ENCODE results near the gene AQP9. TPM values are rescaled to one million over a fixed set of nuclear protein-coding genes. Genes with fewer than 3 reads are reported as not detected.
A peak's percentile ranks its signal among the peaks of the same experiment; 100 is the strongest.

The AQP9 gene
- total and polyA plus RNA-seq, 2 of the 8 experiments (the other 6 are each of a cell fraction or from before 2014, with no cell fraction given) = not detected

DNA sequence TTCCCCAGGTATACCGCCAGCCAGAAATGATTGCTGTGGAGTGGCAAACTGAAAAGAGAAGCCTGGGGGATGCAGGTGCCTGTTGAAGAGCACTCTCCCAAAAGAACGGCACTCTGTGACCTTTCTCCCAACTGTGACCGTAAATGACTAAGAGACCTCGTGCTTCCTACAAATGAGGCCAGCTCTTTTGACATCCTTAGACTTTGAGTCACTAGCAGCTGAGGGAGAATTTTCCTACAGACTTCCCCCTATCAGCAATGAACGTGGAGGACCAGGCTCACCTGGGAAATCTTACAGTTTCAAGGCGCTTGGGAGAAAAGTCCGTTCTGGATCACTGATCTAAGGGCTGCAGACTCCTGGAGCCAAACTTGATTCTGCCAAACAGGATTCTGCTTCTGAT, 8.6 kb downstream of the AQP9 start:
- H3K36me3 ChIP-seq (ENCODE audit: control insufficient read depth in 2 of 4, insufficient read depth in 4 of 4, low read length in 3 of 4) = no peaks in the 10 kb centered on the region
- H4K5ac ChIP-seq (ENCODE audit: insufficient read length, low read depth, low read length) = no peak overlapping the region
- no peaks in the 10 kb centered on the region; the same call in 1 of the 2 replicates for H3K23me2 ChIP-seq (ENCODE audit: low read depth, low read length)
- FAIRE-seq (no peak), DNase-seq (ENCODE audit: low read depth in 1 of 2, low spot score in 2 of 2) (no peak)
- H2BK5ac ChIP-seq (ENCODE audit: low read depth, low read length) = no peak overlapping the region
- H3K23ac ChIP-seq (ENCODE audit: insufficient read length) = no peak overlapping the region
- H3K4ac ChIP-seq (replicated peaks; ENCODE audit: insufficient read length, low read depth, low read length) = no peak overlapping the region
- H2AK5ac ChIP-seq (ENCODE audit: low read depth, low read length) = no peak overlapping the region
- no peak overlapping the region for H3K14ac ChIP-seq (ENCODE audit: insufficient read length)
- ChIA-PET CTCF (ENCODE audit: partially characterized antibody) (no interaction called here), POLR2A (ENCODE audit: partially characterized antibody) (no interaction called here)
- H3K9me3 ChIP-seq (ENCODE audit: insufficient read depth in 2 of 2, low read depth in 1 of 2, low read length in 1 of 2) = no peaks in the 10 kb centered on the region
- no peak overlapping the region for H3K56ac ChIP-seq (replicated peaks; ENCODE audit: insufficient read length, low read depth, low read length)
- 87% methylated on average over 7 of the region's 7 CpGs; no CpG with 5 or more reads in 1 of the 2 experiments for WGBS, 2 experiments (ENCODE audit: extremely low coverage in 1 of 2, insufficient coverage in 1 of 2, insufficient read length in 1 of 2, insufficient replicate concordance in 2 of 2, low coverage in 1 of 2, low lambda C conversion rate in 2 of 2, missing lambda C conversion rate in 1 of 2)
- no peak overlapping the region for H4K8ac ChIP-seq (ENCODE audit: extremely low read depth, insufficient read depth, low read length)
- no peak overlapping the region for H2BK15ac ChIP-seq (ENCODE audit: low read length)
- H2BK20ac ChIP-seq (ENCODE audit: low read length) = no peak overlapping the region
- no peak overlapping the region for H3K4me2 ChIP-seq (ENCODE audit: insufficient read depth in 1 of 2, low read depth in 2 of 2, low read length in 2 of 2)
- no peak overlapping the region for H4K91ac ChIP-seq (replicated peaks; ENCODE audit: insufficient read length, low read length)
- H3K9ac ChIP-seq (replicated peaks in 1 of 4; ENCODE audit: extremely low read depth in 1 of 4, low read depth in 3 of 4, low read length in 3 of 4) = no peak overlapping the region
- H3K4me1 ChIP-seq (replicated peaks in 1 of 4; ENCODE audit: control insufficient read depth in 3 of 4, insufficient read depth in 4 of 4, low read length in 3 of 4) = no peaks in the 10 kb centered on the region
- no peak overlapping the region for H2BK120ac ChIP-seq (replicated peaks; ENCODE audit: low read depth, low read length)
- H3K79me1 ChIP-seq (ENCODE audit: low read depth, low read length) = no peaks in the 10 kb centered on the region
- no peak overlapping the region for H3K27ac ChIP-seq (ENCODE audit: low read depth, low read length)
- H2AFZ ChIP-seq (ENCODE audit: low read length) = peak overlapping the region; percentile 62; the same call in 1 of the 2 replicates
- no peak overlapping the region for H2BK12ac ChIP-seq (ENCODE audit: low read depth, low read length)
- H3K4me3 ChIP-seq (ENCODE audit: extremely low read depth in 1 of 4, insufficient read depth in 2 of 4, low read depth in 3 of 4, low read length in 4 of 4) = no peak overlapping the region
- H4K20me1 ChIP-seq (replicated peaks in 1 of 2; ENCODE audit: control insufficient read depth in 1 of 2, insufficient read depth in 2 of 2, low read length in 2 of 2) = no peaks in the 10 kb centered on the region
- H3K27me3 ChIP-seq (replicated peaks in 1 of 4; ENCODE audit: control insufficient read depth in 3 of 4, extremely low read depth in 1 of 4, insufficient read depth in 3 of 4, low read length in 3 of 4) = no peaks in the 10 kb centered on the region
- no peak overlapping the region for H3K18ac ChIP-seq (ENCODE audit: extremely low read depth, low read length)
- no peaks in the 10 kb centered on the region for H3K79me2 ChIP-seq (ENCODE audit: control insufficient read depth in 1 of 2, insufficient read depth in 2 of 2, low read length in 2 of 2)
- TF ChIP-seq KDM5A (IDR thresholded peaks at IDR 0.05; ENCODE audit: low read length) (no peak), PHF8 (conservative IDR thresholded peaks at IDR 0.05; ENCODE audit: low read depth, low read length) (no peak), YY1 (IDR thresholded peaks at IDR 0.05; ENCODE audit: low read depth, low read length) (no peak), NRF1 (IDR thresholded peaks at IDR 0.05; ENCODE audit: low read depth, low read length) (no peak), RBBP5 (IDR thresholded peaks at IDR 0.05; ENCODE audit: borderline replicate concordance, low read depth, low read length) (no peak), CTBP2 (IDR thresholded peaks at IDR 0.05; ENCODE audit: borderline replicate concordance, insufficient read depth, insufficient read length, low read length) (no peak), SRF (IDR thresholded peaks at IDR 0.05; ENCODE audit: low read depth, low read length) (no peak), TCF12 (IDR thresholded peaks at IDR 0.05; ENCODE audit: low read depth, low read length) (no peak), SIRT6 (IDR thresholded peaks at IDR 0.05; ENCODE audit: low read length) (no peak), KDM4A (IDR thresholded peaks at IDR 0.05; ENCODE audit: low read depth, low read length, severe bottlenecking) (no peak), RAD21 (IDR thresholded peaks at IDR 0.05 in 1 of 2, conservative IDR thresholded peaks at IDR 0.05 in 1 of 2; ENCODE audit: low read depth in 2 of 2, low read length in 2 of 2) (no peak), TAF1 (IDR thresholded peaks at IDR 0.05; ENCODE audit: low read depth, low read length) (no peak), HDAC6 (IDR thresholded peaks at IDR 0.05; ENCODE audit: low read depth, low read length) (no peak), SP2 (IDR thresholded peaks at IDR 0.05; ENCODE audit: low read length) (no peak)
- TF ChIP-seq, protein P1, sequence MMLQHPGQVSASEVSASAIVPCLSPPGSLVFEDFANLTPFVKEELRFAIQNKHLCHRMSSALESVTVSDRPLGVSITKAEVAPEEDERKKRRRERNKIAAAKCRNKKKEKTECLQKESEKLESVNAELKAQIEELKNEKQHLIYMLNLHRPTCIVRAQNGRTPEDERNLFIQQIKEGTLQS (IDR thresholded peaks at IDR 0.05; ENCODE audit: insufficient read depth, low read depth, low read length) = no peak
